Panc1 (cell line): Measurements from ENCODE around the gene MYO1H. TPM values are rescaled to one million over a fixed set of nuclear protein-coding genes. Genes with fewer than 3 reads are reported as not detected.

ENCODE experiments used
- ATAC-seq: fragments of 200-7000 bp; cut with Tn5 transposase; 2 replicates; pipeline ENCODE4 v1.9.1; 2020; ENCODE audit warnings: mild to moderate bottlenecking, moderate library complexity
- BruUV-seq: library from RNA; stranded (reverse); fragments of 400-500 nt; replicated peaks from 2 replicates; lab custom pipeline; 2021; lab: Mats Ljungman, UMichigan
- CTCF ChIA-PET: fragments of 300-600 bp; sonication (Branson Sonifier 250); formaldehyde crosslinking; loops from one replicate; lab custom pipeline; 2022; ENCODE audit warnings: antibody characterized with exemption; lab: Charles Lee
- POLR2A ChIA-PET: fragments of 300-600 bp; sonication (Branson Sonifier 250); formaldehyde crosslinking; loops from one replicate; lab custom pipeline; 2022; ENCODE audit warnings: antibody characterized with exemption; lab: Charles Lee
- DNase-seq: peaks from one replicate; pipeline ENCODE4 v3.0.0-alpha.2; 2010; ENCODE audit warnings: low read depth, low spot score
- H3K27ac ChIP-seq: 2 replicates; pipeline ENCODE4 v1.5.1; 2011; ENCODE audit warnings: mild to moderate bottlenecking, low read length, inconsistent platforms
- H3K27me3 ChIP-seq: fragments of 200-500 bp; sonication (Bioruptor generic); 2 replicates; pipeline ENCODE4 v1.6.0; 2014; ENCODE audit warnings: low read length, inconsistent platforms; ENCODE audit not compliant: control insufficient read depth, insufficient read depth
- H3K36me3 ChIP-seq: fragments of 200-500 bp; sonication (Bioruptor generic); 2 replicates; pipeline ENCODE4 v1.5.1; 2014; ENCODE audit warnings: inconsistent platforms, mild to moderate bottlenecking, low read length, moderate library complexity; ENCODE audit not compliant: control insufficient read depth, insufficient read depth
- H3K4me1 ChIP-seq: 2 replicates; pipeline ENCODE4 v1.5.1; 2011; ENCODE audit warnings: inconsistent platforms, mild to moderate bottlenecking, low read length, moderate library complexity; ENCODE audit not compliant: control insufficient read depth, insufficient read depth
- H3K4me3 ChIP-seq, 2 experiments: 2 replicates each; pipeline ENCODE4 v1.5.1; 2011 to 2012; ENCODE audit warnings: low read depth in 2 of 2, low read length in 2 of 2, mild to moderate bottlenecking in 2 of 2, inconsistent platforms in 1 of 2, moderate library complexity in 1 of 2
- H3K9me3 ChIP-seq: fragments of 200-500 bp; sonication (Bioruptor generic); 2 replicates; pipeline ENCODE4 v1.5.1; 2014; ENCODE audit warnings: low read depth, mild to moderate bottlenecking, inconsistent platforms, low read length, moderate library complexity; ENCODE audit not compliant: control insufficient read depth, insufficient read depth
- CTCF ChIP-seq: fragments of 450-650 bp; IDR thresholded peaks from 2 replicates; pipeline ENCODE4 v1.5.1; 2017; ENCODE audit warnings: mild to moderate bottlenecking
- POLR2AphosphoS5 ChIP-seq: IDR thresholded peaks from 2 replicates; pipeline ENCODE4 v1.6.1; 2012; ENCODE audit warnings: mild to moderate bottlenecking, low read depth, low read length, moderate library complexity
- REST ChIP-seq, 2 experiments: IDR thresholded peaks; 2 replicates each; pipeline ENCODE4 v1.6.1; 2011 to 2012; ENCODE audit warnings: low read depth in 2 of 2, control low read depth in 1 of 2, low read length in 1 of 2, mild to moderate bottlenecking in 1 of 2, moderate library complexity in 1 of 2; ENCODE audit not compliant: insufficient read depth in 1 of 2
- SIN3A ChIP-seq: IDR thresholded peaks from 2 replicates; pipeline ENCODE4 v1.6.1; 2012; ENCODE audit warnings: low read depth, mild to moderate bottlenecking, low read length, moderate library complexity, borderline replicate concordance; ENCODE audit not compliant: insufficient read depth
- TCF7L2 ChIP-seq: IDR thresholded peaks from 2 replicates; pipeline ENCODE4 v1.6.1; 2011; ENCODE audit warnings: mild to moderate bottlenecking, low read depth, low read length, inconsistent platforms
- in situ Hi-C: cut with HindIII; loops from 2 replicates; pipeline ENCODE4 v1.10.0; 2016; ENCODE audit warnings: low sequenced_read_pairs, low pct_unique_long_range_greater_than_20kb
- intact Hi-C: fragments of 100-400 bp; cut with micrococcal nuclease; formaldehyde crosslinking; loops from one replicate; pipeline ENCODE4 v1.10.0; 2022; ENCODE audit not compliant: unreplicated experiment
- total RNA-seq: library from RNA; stranded (reverse); gene quantifications from one replicate; pipeline ENCODE4 v1.2.1, GENCODE V29; 2021; ENCODE audit not compliant: unreplicated experiment

The MYO1H gene
- total RNA-seq, 1 experiment from 2014 or later, result not detected

- BruUV-seq, result no TSS peak
- Histone ChIP-seq H3K27me3 (no peaks in the 10 kb centered on the region), H3K27ac (no peak overlapping the region), H3K4me3 (no peak overlapping the region), H3K36me3 (0 out of 2 replicates have a peak, but pooled peaks cover under 1% of the 10 kb centered on the region), H3K4me1 (no peaks in the 10 kb centered on the region), H3K9me3 (0 out of 2 replicates have a peak, but pooled peaks cover 3% of the 10 kb centered on the region)
- DNase-seq (no peak), ATAC-seq (no peak)
- ChIA-PET POLR2A (no interaction called here), CTCF (no interaction called here)
- in situ Hi-C loops (no loop called here), intact Hi-C loops (no loop called here)
- TF ChIP-seq POLR2AphosphoS5 (no peak), TCF7L2 (no peak)
These were observed 148.6 kb downstream of the MYO1H start for GRCh38 chr12:109496306-109496705.

- POLR2A ChIA-PET, result no interaction called here
- Histone ChIP-seq H3K9me3 (0 out of 2 replicates have a peak, but pooled peaks cover 3% of the 10 kb centered on the region), H3K4me3 (no peak overlapping the region), H3K36me3 (no peaks in the 10 kb centered on the region; the same call in 1 of the 2 replicates), H3K27ac (no peak overlapping the region), H3K27me3 (no peaks in the 10 kb centered on the region), H3K4me1 (no peaks in the 10 kb centered on the region)
- TF ChIP-seq SIN3A, result no peak
- no peak for TF ChIP-seq TCF7L2
- no peak for TF ChIP-seq CTCF
- no peak for TF ChIP-seq REST (IDR thresholded peaks at IDR 0.05; ENCODE audit: insufficient read depth in 1 of 2, low read depth in 2 of 2, low read length in 1 of 2)
- no peak for TF ChIP-seq POLR2AphosphoS5
- no TSS peak for BruUV-seq
- in situ Hi-C loops, result no loop called here
- DNase-seq (no peak), ATAC-seq (no peak)
- intact Hi-C loops, result no loop called here
- CTCF ChIA-PET, result no interaction called here
These were observed 150.0 kb downstream of the MYO1H start for GRCh38 chr12:109497675-109498074.

Other genes with a start within 250 kb of the MYO1H start
- 12.3 TPM for gene ACACB, start 231.3 kb upstream of the MYO1H start, total RNA-seq
- gene FOXN4, start 38.6 kb upstream of the MYO1H start, total RNA-seq, result 0.08 TPM
- gene KCTD10, start 129.4 kb downstream of the MYO1H start, total RNA-seq, result 55.2 TPM
- 38.9 TPM for gene UBE3B, start 129.7 kb downstream of the MYO1H start, total RNA-seq
- gene MMAB, start 225.6 kb downstream of the MYO1H start, total RNA-seq, result 58.6 TPM
- 41.6 TPM for gene MVK, start 225.9 kb downstream of the MYO1H start, total RNA-seq